ENCODE data around the gene CORO7.

DNA sequence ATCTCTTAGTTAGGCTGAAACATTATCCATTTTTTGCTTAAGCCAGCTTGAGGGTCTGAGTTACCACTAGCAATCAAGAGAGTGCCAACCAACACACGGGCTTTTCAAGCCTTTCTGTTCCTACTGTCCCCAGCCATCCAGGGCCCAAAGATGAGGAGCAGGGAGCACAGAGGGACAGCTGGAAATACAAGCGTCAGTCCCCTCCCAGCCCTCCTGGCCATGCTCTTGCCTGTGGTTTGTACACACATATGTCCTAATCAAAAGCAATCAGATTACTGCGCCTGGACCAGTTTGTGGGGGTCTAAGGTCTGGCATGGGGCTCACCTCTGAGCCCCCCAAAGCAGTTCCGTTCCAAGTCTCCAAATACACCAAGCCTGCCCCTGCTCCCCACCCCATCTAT lies 3.5 kb downstream of the CORO7 start:
- TF ChIP-seq, protein P1, sequence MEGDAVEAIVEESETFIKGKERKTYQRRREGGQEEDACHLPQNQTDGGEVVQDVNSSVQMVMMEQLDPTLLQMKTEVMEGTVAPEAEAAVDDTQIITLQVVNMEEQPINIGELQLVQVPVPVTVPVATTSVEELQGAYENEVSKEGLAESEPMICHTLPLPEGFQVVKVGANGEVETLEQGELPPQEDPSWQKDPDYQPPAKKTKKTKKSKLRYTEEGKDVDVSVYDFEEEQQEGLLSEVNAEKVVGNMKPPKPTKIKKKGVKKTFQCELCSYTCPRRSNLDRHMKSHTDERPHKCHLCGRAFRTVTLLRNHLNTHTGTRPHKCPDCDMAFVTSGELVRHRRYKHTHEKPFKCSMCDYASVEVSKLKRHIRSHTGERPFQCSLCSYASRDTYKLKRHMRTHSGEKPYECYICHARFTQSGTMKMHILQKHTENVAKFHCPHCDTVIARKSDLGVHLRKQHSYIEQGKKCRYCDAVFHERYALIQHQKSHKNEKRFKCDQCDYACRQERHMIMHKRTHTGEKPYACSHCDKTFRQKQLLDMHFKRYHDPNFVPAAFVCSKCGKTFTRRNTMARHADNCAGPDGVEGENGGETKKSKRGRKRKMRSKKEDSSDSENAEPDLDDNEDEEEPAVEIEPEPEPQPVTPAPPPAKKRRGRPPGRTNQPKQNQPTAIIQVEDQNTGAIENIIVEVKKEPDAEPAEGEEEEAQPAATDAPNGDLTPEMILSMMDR (IDR thresholded peaks at IDR 0.05) = no peak
- TF ChIP-seq NR3C1 (IDR thresholded peaks at IDR 0.05) = no peak

Measured in A549 (cell line).